Keratinocyte (primary cell): ENCODE data around the gene LHX4.

ENCODE experiments used
- CTCF ChIP-seq, 3 experiments: IDR thresholded peaks in 1 of 3; conservative IDR thresholded peaks in 1 of 3; optimal IDR thresholded peaks in 1 of 3; 2 replicates in 2 of 3; 3 replicates in 1 of 3; pipeline versions ENCODE3 to v1.5.1; 2011; ENCODE audit warnings: low read length in 3 of 3, mild to moderate bottlenecking in 3 of 3, moderate library complexity in 2 of 3, control low read depth in 1 of 3, inconsistent platforms in 1 of 3; ENCODE audit not compliant: insufficient read depth in 2 of 3; ENCODE audit errors: extremely low read depth in 1 of 3
- EZH2 ChIP-seq: IDR thresholded peaks from one replicate; pipeline ENCODE4 v1.6.1; 2012; ENCODE audit warnings: inconsistent platforms, mild to moderate bottlenecking, low read length, moderate library complexity

- TF ChIP-seq CTCF (optimal IDR thresholded peaks at IDR 0.05 in 1 of 3, IDR thresholded peaks at IDR 0.05 in 1 of 3, conservative IDR thresholded peaks at IDR 0.05 in 1 of 3; ENCODE audit: extremely low read depth in 1 of 3, insufficient read depth in 2 of 3, low read length in 3 of 3) (no peak), EZH2 (no peak)
These were observed 14.0 kb upstream of the LHX4 start for GRCh38 chr1:180215856-180216625.
